GM18909 (cell line): ENCODE measurements around the gene DYNC1LI1.

Experiments used
- ATAC-seq: cut with Tn5 transposase; IDR thresholded peaks from one replicate; pipeline ENCODE4 v1.9.1; 2021; ENCODE audit warnings: mild to moderate bottlenecking; ENCODE audit not compliant: unreplicated experiment, poor library complexity

Gene DYNC1LI1

DNA sequence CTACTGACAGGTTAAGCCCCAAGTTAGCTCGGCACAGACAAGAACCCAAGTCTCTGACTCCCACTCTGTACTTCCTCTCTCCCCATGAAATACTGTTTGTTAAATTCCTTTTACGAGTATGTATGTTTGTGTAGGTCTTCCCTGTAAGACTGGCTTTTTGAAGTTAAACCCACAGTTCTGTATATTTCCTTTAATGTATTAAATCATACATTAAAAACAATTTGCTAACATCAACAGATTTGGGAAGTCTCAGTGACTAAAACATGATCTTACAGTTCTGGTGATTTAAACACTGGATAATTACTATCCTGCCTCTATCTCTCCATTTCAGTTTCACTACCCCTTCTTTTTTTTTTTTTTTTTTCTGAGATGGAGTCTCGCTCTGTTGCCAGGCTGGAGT lies 72.4 kb downstream of the DYNC1LI1 start:
- no peak for ATAC-seq

DNA sequence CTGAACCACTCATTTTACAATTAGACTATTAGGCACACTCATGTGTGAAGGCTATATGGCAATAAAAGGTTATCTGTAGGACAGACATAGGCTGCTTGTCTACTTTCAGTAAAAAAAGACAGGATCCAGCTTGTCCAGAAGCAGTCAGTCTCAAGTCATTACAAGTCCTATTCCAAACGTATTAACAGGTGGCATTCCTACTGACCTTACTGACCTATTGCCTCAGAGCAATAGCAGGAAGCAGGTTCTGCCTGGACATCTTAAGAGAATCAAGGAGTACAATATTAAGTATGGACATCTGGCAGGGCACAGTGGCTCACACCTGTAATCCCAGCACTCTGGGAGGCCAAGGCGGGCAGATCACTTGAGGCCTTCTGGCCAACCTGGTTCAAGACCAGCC lies 75.0 kb downstream of the DYNC1LI1 start:
- ATAC-seq: no peak

DNA sequence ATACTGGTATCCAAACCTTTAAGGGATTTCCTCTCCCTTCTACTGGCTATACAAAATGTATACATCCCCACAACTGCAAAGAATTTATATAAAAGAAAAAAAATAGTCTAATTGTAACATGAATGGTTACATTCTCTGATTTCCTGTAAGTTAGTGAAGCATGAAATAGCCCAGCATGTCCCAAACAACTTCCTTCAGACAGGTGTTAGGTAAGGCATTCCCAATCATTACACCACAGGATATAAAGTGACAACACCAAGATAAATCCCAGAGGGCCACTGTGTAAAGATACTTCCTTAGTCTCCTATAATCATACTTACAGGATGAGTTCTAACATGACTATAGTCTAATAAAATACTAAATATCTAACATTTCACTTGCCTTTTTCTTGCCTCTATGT lies 75.6 kb downstream of the DYNC1LI1 start:
- ATAC-seq: no peak

DNA sequence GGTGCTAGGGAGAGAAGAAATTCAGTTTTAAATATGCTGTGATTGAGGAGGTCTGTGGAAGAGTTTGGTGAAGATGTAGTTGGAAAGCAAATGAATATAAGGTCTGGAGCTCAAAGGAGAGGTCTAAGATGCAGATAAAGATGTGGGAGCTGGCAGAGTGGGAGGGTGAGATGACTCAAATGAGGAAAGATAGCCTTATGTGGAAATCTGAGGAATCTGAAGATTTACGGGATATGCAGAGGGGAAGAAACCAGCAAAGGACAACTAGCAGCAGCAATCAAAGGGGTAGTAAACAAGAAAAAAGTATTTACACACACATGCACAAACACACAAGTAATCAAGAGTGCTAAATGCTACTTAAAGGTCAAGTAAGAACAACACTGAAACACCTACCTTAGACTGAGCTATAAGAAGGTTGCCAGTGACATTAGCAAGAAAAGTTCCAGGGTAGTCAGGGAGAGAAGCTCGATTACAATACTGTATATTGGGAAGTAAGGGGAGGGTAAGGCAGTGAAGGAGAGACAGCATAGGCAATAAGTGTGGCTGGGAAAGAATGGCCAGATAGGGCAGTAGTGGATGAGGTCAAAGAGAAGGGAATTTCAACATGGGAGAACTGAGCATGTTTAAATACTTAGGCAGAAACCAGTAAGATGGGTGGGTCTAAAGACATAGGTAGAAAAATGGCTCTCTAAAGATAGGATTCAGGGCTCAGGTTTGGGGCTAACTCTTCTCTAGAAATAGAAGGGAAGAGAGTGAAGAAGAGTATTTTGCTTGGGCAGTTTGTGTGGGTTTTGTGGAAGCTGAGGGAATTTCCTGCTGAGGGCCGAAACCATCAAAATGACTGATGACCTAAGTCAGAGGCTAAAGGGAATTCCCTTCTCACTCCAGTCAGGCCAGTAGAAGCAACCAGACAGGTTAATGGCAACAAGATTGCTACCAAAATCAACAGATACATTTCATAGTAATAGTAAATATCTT lies 76.9 kb downstream of the DYNC1LI1 start:
- ATAC-seq: peak; percentile 80

DNA sequence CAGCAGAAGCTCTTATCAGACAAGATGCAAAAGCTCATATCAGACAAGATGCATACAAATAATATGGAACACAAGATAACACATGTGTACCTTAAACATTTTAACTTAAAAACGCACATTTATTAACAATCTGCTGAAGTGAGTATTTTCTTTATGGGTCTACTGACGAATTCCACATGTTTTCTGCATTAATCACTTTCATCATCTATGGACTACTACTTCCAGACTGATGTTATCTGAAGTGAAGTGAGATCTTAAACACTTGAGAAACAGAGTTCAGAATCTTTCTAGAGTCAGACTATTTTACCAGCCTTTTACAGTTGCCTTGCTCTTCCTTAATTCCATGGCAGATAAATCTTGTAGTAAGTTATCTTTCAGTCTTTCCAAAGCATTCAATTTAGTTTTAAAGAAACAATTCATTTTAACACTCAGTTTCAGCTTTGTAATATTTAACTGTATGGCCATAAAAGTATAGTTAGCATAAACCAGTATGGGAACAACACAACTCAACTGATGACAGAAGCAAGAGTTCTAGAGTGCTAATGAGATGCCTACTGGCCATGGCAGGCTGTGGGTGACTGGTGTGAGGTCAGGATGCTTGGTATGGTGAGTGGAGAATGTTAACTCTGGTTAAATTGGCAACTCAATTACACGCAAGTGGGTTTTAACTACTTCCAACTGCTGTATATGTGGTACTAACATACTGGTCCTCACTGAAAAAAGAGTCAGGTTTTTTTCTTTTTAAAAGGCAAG lies 77.8 kb downstream of the DYNC1LI1 start:
- ATAC-seq: no peak

DNA sequence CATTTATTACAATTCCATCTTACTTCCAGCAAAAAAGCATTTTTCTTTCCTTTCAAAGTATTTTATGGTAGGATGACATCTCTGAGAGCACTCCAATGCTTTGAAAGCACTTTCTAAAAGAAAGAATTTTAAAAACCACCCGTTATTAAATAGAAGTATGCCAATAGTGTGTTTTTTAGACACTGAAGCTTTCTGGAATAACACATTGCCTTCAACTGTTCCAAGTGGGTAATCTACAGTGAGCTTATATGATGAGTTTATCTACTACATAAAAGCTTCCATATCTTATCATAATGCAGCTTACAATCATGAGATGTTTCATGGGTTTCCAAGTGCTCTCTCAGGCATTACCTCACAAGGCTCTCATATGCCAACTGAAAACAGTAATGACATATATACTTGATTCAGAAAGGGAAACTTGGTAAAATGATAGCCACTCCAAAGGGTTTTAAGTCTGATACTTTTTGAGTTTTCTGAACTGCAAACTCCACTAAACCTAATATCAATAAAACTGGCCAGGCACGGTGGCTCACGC lies 82.1 kb downstream of the DYNC1LI1 start:
- ATAC-seq: no peak

DNA sequence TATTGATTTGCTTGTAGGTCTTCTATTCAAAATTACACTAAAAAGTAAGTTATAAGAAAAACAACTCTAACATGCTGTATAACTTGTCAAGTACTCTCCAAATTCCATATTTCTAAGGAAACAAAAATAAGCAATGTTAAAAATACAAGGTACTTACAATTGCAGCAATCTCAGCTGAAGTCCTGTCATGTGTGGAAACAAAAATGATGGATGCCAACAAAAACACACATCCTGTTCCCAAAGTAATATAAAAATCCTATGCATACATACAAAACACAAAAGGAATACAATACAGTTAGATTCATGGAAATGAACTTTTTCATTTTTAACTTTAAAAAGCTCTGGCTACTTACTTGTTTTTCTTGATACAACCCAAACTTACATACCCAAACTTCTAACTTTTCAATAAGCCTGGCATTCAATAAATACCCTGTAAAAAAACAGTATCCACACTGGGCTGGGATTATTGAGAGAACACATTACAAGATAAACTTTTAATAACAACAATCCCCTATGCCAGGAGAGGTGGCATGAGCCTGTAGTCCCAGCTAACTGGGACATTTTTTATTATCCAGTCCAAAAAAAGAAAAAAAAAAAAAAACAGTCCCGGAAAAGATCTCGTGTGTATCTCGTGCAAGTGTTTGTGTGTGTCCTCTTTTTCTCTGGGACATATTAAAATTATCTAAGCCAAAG lies 82.7 kb downstream of the DYNC1LI1 start:
- no peak for ATAC-seq

DNA sequence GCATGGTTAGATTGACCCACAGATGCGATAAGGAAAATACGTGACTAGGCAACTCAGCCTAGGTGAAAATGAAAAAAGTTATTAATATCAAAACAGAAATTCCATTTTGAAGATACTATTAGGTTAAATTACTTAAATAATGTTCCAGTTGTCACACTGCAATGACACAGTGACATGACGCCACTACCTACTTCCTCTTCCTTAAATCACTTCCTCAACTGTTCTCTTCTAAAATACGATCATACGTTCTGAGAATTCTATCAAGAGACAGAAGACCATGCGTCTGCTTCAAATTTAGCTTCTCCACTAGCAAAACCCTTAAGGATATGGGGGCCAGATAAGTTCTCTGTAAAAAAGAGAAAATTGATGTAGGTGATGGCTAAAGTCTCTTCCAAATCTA lies 86.2 kb downstream of the DYNC1LI1 start:
- ATAC-seq: no peak

DNA sequence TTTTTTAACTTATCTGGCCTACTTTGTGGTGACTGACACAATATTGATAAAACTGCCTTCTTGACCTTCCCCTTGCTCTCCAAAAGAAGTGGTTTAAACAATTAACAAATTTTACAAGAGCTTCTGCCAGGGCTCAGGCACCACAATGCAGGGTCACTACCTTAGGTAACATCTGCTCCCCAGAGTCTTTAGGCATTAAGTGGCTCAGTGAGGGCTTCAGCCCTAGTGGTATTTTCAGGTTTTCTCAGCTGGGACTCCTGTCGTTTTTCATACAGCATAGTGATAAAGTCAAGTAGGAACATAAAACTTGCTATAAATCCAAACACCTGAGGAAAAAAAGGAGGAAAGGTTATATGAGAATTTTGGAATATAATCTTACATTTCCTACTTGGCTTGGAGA lies 86.9 kb downstream of the DYNC1LI1 start:
- no peak for ATAC-seq

DNA sequence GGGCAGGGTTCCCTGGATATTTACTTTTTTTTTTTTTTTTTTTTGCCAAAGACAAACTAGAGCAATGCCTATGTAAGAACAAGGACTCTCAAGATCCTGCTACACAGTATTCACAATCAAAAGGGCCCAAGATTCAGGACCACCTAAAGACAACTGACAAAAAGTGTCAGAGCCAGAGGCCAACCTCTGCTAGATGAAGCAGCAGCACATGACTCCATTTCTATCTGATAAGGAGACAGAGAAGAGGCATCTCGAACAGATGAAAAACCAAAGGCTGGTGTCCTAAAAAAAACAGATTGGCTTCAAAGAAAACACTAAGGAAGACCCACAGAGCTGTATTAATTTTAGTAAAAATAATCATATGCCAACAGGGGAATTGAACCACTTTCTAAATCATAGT lies 88.0 kb downstream of the DYNC1LI1 start:
- no peak for ATAC-seq

DNA sequence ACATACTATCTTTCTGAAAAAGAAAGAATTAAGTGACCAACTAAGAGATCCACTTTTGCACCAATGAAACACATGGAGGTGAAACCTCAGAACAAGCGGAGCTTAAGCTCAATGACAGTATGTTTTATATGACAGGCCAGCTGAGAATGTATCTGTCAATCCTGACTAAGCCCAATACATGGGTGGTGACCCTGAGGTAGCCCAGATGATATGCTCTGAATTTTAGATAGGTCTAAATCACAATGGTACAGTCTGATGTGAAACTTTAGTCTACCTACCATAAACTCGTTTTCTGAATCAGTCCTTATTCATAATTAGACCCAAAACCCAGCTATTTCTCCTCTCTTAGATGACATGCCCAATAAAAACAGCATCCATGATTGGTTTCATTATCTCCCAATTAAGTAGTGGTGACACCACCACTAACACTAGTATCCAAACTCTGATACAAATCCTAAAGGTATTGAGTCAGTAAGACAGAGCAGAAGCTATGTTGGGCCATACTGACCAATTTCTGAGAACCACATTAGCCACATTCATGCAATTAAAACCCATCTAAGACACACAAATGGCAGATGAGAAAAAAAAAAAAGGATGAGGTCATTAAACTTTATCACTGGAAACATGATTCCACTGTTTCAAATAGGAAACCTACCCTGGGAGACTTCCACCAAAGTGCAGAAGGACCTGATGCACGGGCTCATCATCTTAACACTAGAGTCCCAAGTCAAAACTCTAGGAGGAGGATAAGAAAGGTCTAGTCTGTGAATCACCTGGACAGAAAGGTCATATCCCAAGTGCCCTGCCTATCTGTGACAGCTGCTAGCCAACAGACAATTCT lies 88.6 kb downstream of the DYNC1LI1 start:
- no peak for ATAC-seq

DNA sequence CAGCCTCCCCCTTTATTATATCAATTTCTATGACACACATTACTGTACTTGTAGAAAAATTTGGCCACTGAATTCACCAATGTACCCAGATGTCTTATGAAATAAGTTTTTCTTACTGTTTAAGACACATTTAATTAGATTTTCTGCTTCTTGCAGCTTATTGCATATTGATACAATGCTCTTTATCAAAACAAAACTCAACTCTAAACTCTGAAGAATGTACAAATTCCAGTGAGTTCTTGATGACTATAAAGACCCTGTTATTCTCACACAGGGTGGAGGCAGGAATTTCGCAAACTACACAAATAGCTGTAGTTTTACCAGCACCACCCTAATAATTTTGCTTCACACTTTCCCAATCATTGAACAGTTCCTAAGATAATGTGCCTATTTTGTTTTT lies 90.1 kb downstream of the DYNC1LI1 start:
- ATAC-seq: no peak
